ENCODE measurements around the gene RB1.
"Not testable (repeated sequence)": the region's sequence is repeated elsewhere in the genome, so short reads cannot be mapped to it uniquely, and the experiment has no call there.

The RB1 gene

GRCh38 chr13:48448959-48449614 is 145.5 kb downstream of the RB1 start:
- DNase-seq (ENCODE audit: low read depth in 2 of 2): no peak

GRCh38 chr13:48449656-48450055 is 146.1 kb downstream of the RB1 start:
- DNase-seq (ENCODE audit: low read depth in 2 of 2): no peak

- not testable (repeated sequence) for DNase-seq (ENCODE audit: low read depth in 2 of 2)
Measured at GRCh38 chr13:48451196-48451595, 147.6 kb downstream of the RB1 start.

- no peak for DNase-seq (ENCODE audit: low read depth in 2 of 2)
Measured at GRCh38 chr13:48456546-48456945, 153.0 kb downstream of the RB1 start.

- no peak for DNase-seq (ENCODE audit: low read depth in 2 of 2)
Measured at GRCh38 chr13:48457578-48458242, 154.2 kb downstream of the RB1 start.

- no peak for DNase-seq (ENCODE audit: low read depth in 2 of 2)
Measured at GRCh38 chr13:48475230-48475629, 171.7 kb downstream of the RB1 start.

GRCh38 chr13:48476215-48476614 is 172.7 kb downstream of the RB1 start:
- DNase-seq (ENCODE audit: low read depth in 2 of 2): no peak

- no peak for DNase-seq (ENCODE audit: low read depth in 2 of 2)
Measured at GRCh38 chr13:48476686-48477085, 173.1 kb downstream of the RB1 start.

- DNase-seq (ENCODE audit: low read depth in 2 of 2): no peak
Measured at GRCh38 chr13:48477191-48477855, 173.8 kb downstream of the RB1 start.

GRCh38 chr13:48478391-48478790 is 174.8 kb downstream of the RB1 start:
- no peak for DNase-seq (ENCODE audit: low read depth in 2 of 2)

GRCh38 chr13:48483575-48483974 is 180.0 kb downstream of the RB1 start:
- DNase-seq (ENCODE audit: low read depth in 2 of 2): no peak

GRCh38 chr13:48485432-48485831 is 181.9 kb downstream of the RB1 start:
- DNase-seq (ENCODE audit: low read depth in 2 of 2): no peak

GRCh38 chr13:48486362-48486761 is 182.8 kb downstream of the RB1 start:
- DNase-seq (ENCODE audit: low read depth in 2 of 2): no peak

- DNase-seq (ENCODE audit: low read depth in 2 of 2): no peak
Measured at GRCh38 chr13:48486836-48487235, 183.3 kb downstream of the RB1 start.

- DNase-seq (ENCODE audit: low read depth in 2 of 2): no peak
Measured at GRCh38 chr13:48487968-48488367, 184.4 kb downstream of the RB1 start.

GRCh38 chr13:48488995-48489394 is 185.4 kb downstream of the RB1 start:
- DNase-seq (ENCODE audit: low read depth in 2 of 2): no peak

GRCh38 chr13:48489666-48490065 is 186.1 kb downstream of the RB1 start:
- DNase-seq (ENCODE audit: low read depth in 2 of 2): no peak

GRCh38 chr13:48490241-48490640 is 186.7 kb downstream of the RB1 start:
- no peak for DNase-seq (ENCODE audit: low read depth in 2 of 2)

GRCh38 chr13:48491423-48492095 is 188.0 kb downstream of the RB1 start:
- no peak for DNase-seq (ENCODE audit: low read depth in 2 of 2)

- DNase-seq (ENCODE audit: low read depth in 2 of 2): no peak
Measured at GRCh38 chr13:48492096-48492440, 188.5 kb downstream of the RB1 start.

- DNase-seq (ENCODE audit: low read depth in 2 of 2): peak; percentile 46 to 47
Measured at GRCh38 chr13:48492470-48493065, 189.0 kb downstream of the RB1 start.

- DNase-seq (ENCODE audit: low read depth in 2 of 2): no peak
Measured at GRCh38 chr13:48493066-48493765, 189.7 kb downstream of the RB1 start.
